ENCODE data around the gene TBX1.

TBX1 gene

DNA sequence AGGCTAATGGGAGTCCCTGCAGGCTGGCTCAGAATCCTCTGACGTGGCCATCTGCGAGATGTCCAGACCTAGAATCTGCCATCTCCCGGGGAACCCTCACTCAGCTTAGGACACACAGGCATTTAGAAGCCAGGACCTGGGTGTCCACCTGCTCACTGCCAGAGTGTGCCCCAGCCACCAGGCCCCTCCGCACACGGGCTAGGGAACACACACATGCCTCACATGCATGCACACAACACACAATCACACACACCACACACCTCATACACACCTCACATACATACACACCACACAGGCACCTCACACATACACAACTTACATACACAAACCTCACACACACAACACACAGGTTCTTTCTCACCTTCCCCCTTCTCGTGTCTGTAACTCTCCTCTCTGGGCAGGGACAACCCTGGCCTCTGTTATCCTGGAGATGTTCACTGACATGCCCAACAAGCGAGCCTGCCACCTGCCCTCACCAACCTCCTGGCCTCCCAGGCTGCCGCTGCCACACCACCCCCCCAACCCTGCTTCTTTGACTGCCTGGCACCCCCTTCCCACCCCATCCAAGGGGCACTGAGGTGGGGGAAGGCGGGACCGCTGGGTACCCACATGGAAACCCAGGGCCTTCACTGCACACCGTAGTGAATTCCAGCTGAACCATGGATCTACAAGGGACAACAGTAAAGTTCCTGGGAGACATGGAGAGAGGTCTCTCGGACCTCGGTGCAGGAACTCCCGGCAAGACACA is 56.0 kb downstream of the TBX1 start:
- DNase-seq = no peak
